ENCODE data around the gene TOX4. TPM values are rescaled to one million over a fixed set of nuclear protein-coding genes. Genes with fewer than 3 reads are reported as not detected.
A peak's percentile ranks its signal among the peaks of the same experiment; 100 is the strongest.

The TOX4 gene
- total RNA-seq, 1 donor from 2014 or later: 92.2 TPM

GRCh38 chr14:21525571-21525961, 48.6 kb downstream of the TOX4 start:
- peaks cover 29% of the 10 kb centered on the region for H3K4me1 Mint-ChIP-seq (ENCODE audit: low read depth, unreplicated experiment)
- H3K9me3 Mint-ChIP-seq (ENCODE audit: unreplicated experiment): peaks cover 2% of the 10 kb centered on the region

GRCh38 chr14:21525962-21526671, 49.1 kb downstream of the TOX4 start, which contains the start of gene SALL2:
TSS of gene SALL2 (minus strand) at chr14:21526346. CDS start at chr14:21526127, 219 bp downstream.
- DNase-seq (ENCODE audit: low read depth): peak; percentile 63
- H3K79me2 ChIP-seq (ENCODE audit: insufficient read depth, low read length): peaks cover 4% of the 10 kb centered on the region
- TF ChIP-seq EZH2 (IDR thresholded peaks at IDR 0.05; ENCODE audit: insufficient read depth, low read length) (no peak), CTCF (IDR thresholded peaks at IDR 0.05; ENCODE audit: insufficient read depth, low read depth, low read length) (no peak)

More at GRCh38 chr14:21525571-21525961, 48.6 kb downstream of the TOX4 start:
- peaks cover 17% of the 10 kb centered on the region for H3K4me1 ChIP-seq (ENCODE audit: insufficient read depth, low read length)
- H4K20me1 ChIP-seq (ENCODE audit: insufficient read depth, low read length): no peaks in the 10 kb centered on the region
- peak overlapping the region; percentile 84 for H3K9ac ChIP-seq (ENCODE audit: low read length)
- peak overlapping the region; percentile 60 for H3K4me3 ChIP-seq (ENCODE audit: insufficient read depth, low read depth, low read length)
- no peaks in the 10 kb centered on the region for H3K27me3 Mint-ChIP-seq (ENCODE audit: low read depth, unreplicated experiment)
- peak overlapping the region; percentile 72 for H2AFZ ChIP-seq (ENCODE audit: low read depth, low read length)
- no peak for TF ChIP-seq CTCF (IDR thresholded peaks at IDR 0.05; ENCODE audit: insufficient read depth, low read depth, low read length)
- no peak for TF ChIP-seq EZH2 (IDR thresholded peaks at IDR 0.05; ENCODE audit: insufficient read depth, low read length)
- H3K27me3 ChIP-seq (ENCODE audit: insufficient read depth, low read length): peaks cover under 1% of the 10 kb centered on the region
- peaks cover 18% of the 10 kb centered on the region for H3K36me3 Mint-ChIP-seq (ENCODE audit: low read depth, unreplicated experiment)
- FAIRE-seq: no peak
- no peaks in the 10 kb centered on the region for H3K9me3 ChIP-seq (ENCODE audit: insufficient read depth, low read depth, low read length)
- H3K79me2 ChIP-seq (ENCODE audit: insufficient read depth, low read length): peaks cover 4% of the 10 kb centered on the region
- H3K36me3 ChIP-seq (ENCODE audit: insufficient read depth, low read length): no peaks in the 10 kb centered on the region
- H3K4me2 ChIP-seq (ENCODE audit: low read length): peak overlapping the region; percentile 91
- H3K4me3 Mint-ChIP-seq (ENCODE audit: unreplicated experiment): peak overlapping the region; percentile 91
- peak; percentile 13 for DNase-seq (ENCODE audit: low read depth)
- no peak overlapping the region for H3K27ac ChIP-seq (ENCODE audit: low read depth, low read length)
- H3K27ac Mint-ChIP-seq (ENCODE audit: unreplicated experiment): peak overlapping the region; percentile 84

More at GRCh38 chr14:21525962-21526671, 49.1 kb downstream of the TOX4 start, which contains the start of gene SALL2:
- Mint-ChIP-seq H3K27ac (ENCODE audit: unreplicated experiment) (peak within 1 kb of the TSS; percentile 84), H3K4me1 (ENCODE audit: low read depth, unreplicated experiment) (peaks cover 24% of the 10 kb centered on the region), H3K4me3 (ENCODE audit: unreplicated experiment) (peak within 1 kb of the TSS; percentile 91), H3K9me3 (ENCODE audit: unreplicated experiment) (peaks cover 2% of the 10 kb centered on the region), H3K36me3 (ENCODE audit: low read depth, unreplicated experiment) (peaks cover 18% of the 10 kb centered on the region), H3K27me3 (ENCODE audit: low read depth, unreplicated experiment) (no peaks in the 10 kb centered on the region)
- Histone ChIP-seq H3K4me3 (ENCODE audit: insufficient read depth, low read depth, low read length) (peak within 1 kb of the TSS; percentile 60), H3K27ac (ENCODE audit: low read depth, low read length) (no peak within 1 kb of the TSS), H3K9me3 (ENCODE audit: insufficient read depth, low read depth, low read length) (no peaks in the 10 kb centered on the region), H3K27me3 (ENCODE audit: insufficient read depth, low read length) (peaks cover 3% of the 10 kb centered on the region), H3K36me3 (ENCODE audit: insufficient read depth, low read length) (no peaks in the 10 kb centered on the region), H3K4me2 (ENCODE audit: low read length) (peak within 1 kb of the TSS; percentile 91), H3K9ac (ENCODE audit: low read length) (peak within 1 kb of the TSS; percentile 84), H4K20me1 (ENCODE audit: insufficient read depth, low read length) (no peaks in the 10 kb centered on the region), H3K4me1 (ENCODE audit: insufficient read depth, low read length) (peaks cover 14% of the 10 kb centered on the region), H2AFZ (ENCODE audit: low read depth, low read length) (peak within 1 kb of the TSS; percentile 72)
- FAIRE-seq: no peak
